ENCODE measurements around the gene C1orf216. TPM values are rescaled to one million over a fixed set of nuclear protein-coding genes. Genes with fewer than 3 reads are reported as not detected.
A peak's percentile ranks its signal among the peaks of the same experiment; 100 is the strongest.
"Not testable (repeated sequence)": the region's sequence is repeated elsewhere in the genome, so short reads cannot be mapped to it uniquely, and the experiment has no call there.

The C1orf216 gene
- polyA plus RNA-seq, 3 donors from 2014 or later, result 15.7 to 37.3 (median 32.3) TPM

GRCh38 chr1:35691080-35691479, 27.6 kb downstream of the C1orf216 start:
- Mint-ChIP-seq H3K27me3 (ENCODE audit: low read depth in 3 of 3) (peaks cover 3 to 8% (median 3%) of the 10 kb centered on the region in 3 donors), H3K4me3 (no peak overlapping the region), H3K27ac (no peak overlapping the region), H3K36me3 (no peaks in the 10 kb centered on the region), H3K4me1 (no peaks in the 10 kb centered on the region), H3K9me3 (no peaks in the 10 kb centered on the region)
- DNase-seq, result no peak

- not testable (repeated sequence) for DNase-seq; H3K36me3 Mint-ChIP-seq; H3K9me3 Mint-ChIP-seq; H3K4me1 Mint-ChIP-seq; H3K27me3 Mint-ChIP-seq (ENCODE audit: low read depth in 3 of 3); H3K4me3 Mint-ChIP-seq
- peak overlapping the region in 1 of 6 donors; percentile 8 for H3K27ac Mint-ChIP-seq
Observed at GRCh38 chr1:35690103-35690502, 28.6 kb downstream of the C1orf216 start.

GRCh38 chr1:35688161-35688560, 30.5 kb downstream of the C1orf216 start:
- DNase-seq, result no peak
- Mint-ChIP-seq H3K27ac (no peak overlapping the region), H3K9me3 (no peaks in the 10 kb centered on the region), H3K4me1 (no peaks in the 10 kb centered on the region), H3K27me3 (ENCODE audit: low read depth in 3 of 3) (peaks cover 2 to 8% (median 5%) of the 10 kb centered on the region in 3 donors), H3K36me3 (no peaks in the 10 kb centered on the region), H3K4me3 (peak overlapping the region in 1 of 5 donors; percentile 33)

- no peak overlapping the region for H3K4me3 Mint-ChIP-seq
- H3K27ac Mint-ChIP-seq, result no peak overlapping the region
- no peaks in the 10 kb centered on the region for H3K36me3 Mint-ChIP-seq
- H3K9me3 Mint-ChIP-seq, result no peaks in the 10 kb centered on the region
- no peaks in the 10 kb centered on the region for H3K4me1 Mint-ChIP-seq
- H3K27me3 Mint-ChIP-seq (ENCODE audit: low read depth in 3 of 3), result peaks cover 2 to 9% (median 7%) of the 10 kb centered on the region in 3 donors
- no peak for DNase-seq
Observed at GRCh38 chr1:35683012-35683411, 35.7 kb downstream of the C1orf216 start.

- no peaks in the 10 kb centered on the region for H3K4me1 Mint-ChIP-seq
- no peak overlapping the region for H3K4me3 Mint-ChIP-seq
- H3K27me3 Mint-ChIP-seq (ENCODE audit: low read depth in 3 of 3), result peaks cover 2 to 10% (median 9%) of the 10 kb centered on the region in 3 donors
- no peaks in the 10 kb centered on the region for H3K36me3 Mint-ChIP-seq
- H3K9me3 Mint-ChIP-seq, result no peaks in the 10 kb centered on the region
- no peak overlapping the region for H3K27ac Mint-ChIP-seq
- no peak for DNase-seq
Observed at GRCh38 chr1:35680271-35680670, 38.4 kb downstream of the C1orf216 start.

GRCh38 chr1:35675773-35676172, 42.9 kb downstream of the C1orf216 start:
- Mint-ChIP-seq H3K27me3 (ENCODE audit: low read depth in 3 of 3) (peaks cover 5 to 13% (median 7%) of the 10 kb centered on the region in 3 donors), H3K4me1 (no peaks in the 10 kb centered on the region), H3K27ac (no peak overlapping the region), H3K36me3 (no peaks in the 10 kb centered on the region), H3K4me3 (no peak overlapping the region), H3K9me3 (no peaks in the 10 kb centered on the region)
- no peak for DNase-seq

- DNase-seq, result no peak
- Mint-ChIP-seq H3K27me3 (ENCODE audit: low read depth in 3 of 3) (peaks cover 3 to 6% (median 6%) of the 10 kb centered on the region in 3 donors), H3K4me1 (no peaks in the 10 kb centered on the region), H3K4me3 (no peak overlapping the region), H3K9me3 (no peaks in the 10 kb centered on the region), H3K36me3 (no peaks in the 10 kb centered on the region), H3K27ac (no peak overlapping the region)
Observed at GRCh38 chr1:35674111-35674510, 44.6 kb downstream of the C1orf216 start.

- DNase-seq, result no peak
Observed at GRCh38 chr1:35672116-35672515, 46.6 kb downstream of the C1orf216 start.

GRCh38 chr1:35668506-35668905, 50.2 kb downstream of the C1orf216 start:
- no peak for DNase-seq
- Mint-ChIP-seq H3K4me1 (no peaks in the 10 kb centered on the region), H3K27ac (no peak overlapping the region), H3K27me3 (ENCODE audit: low read depth in 3 of 3) (peaks cover 6 to 9% (median 8%) of the 10 kb centered on the region in 3 donors), H3K36me3 (no peaks in the 10 kb centered on the region), H3K9me3 (peaks cover 0 to 2% (median 0%) of the 10 kb centered on the region in 6 donors), H3K4me3 (no peak overlapping the region)

More at GRCh38 chr1:35672116-35672515, 46.6 kb downstream of the C1orf216 start:
- Mint-ChIP-seq H3K4me1 (no peaks in the 10 kb centered on the region), H3K36me3 (no peaks in the 10 kb centered on the region), H3K4me3 (no peak overlapping the region), H3K27me3 (ENCODE audit: low read depth in 3 of 3) (peaks cover 3 to 8% (median 8%) of the 10 kb centered on the region in 3 donors), H3K27ac (no peak overlapping the region), H3K9me3 (no peaks in the 10 kb centered on the region)

- Mint-ChIP-seq H3K27me3 (ENCODE audit: low read depth in 3 of 3) (peaks cover 4 to 11% (median 6%) of the 10 kb centered on the region in 3 donors), H3K4me1 (no peaks in the 10 kb centered on the region), H3K27ac (no peak overlapping the region), H3K36me3 (no peaks in the 10 kb centered on the region), H3K9me3 (peaks cover 0 to 2% (median 0%) of the 10 kb centered on the region in 6 donors), H3K4me3 (no peak overlapping the region)
- no peak for DNase-seq
Observed at GRCh38 chr1:35666916-35667315, 51.8 kb downstream of the C1orf216 start.

GRCh38 chr1:35666216-35666615, 52.5 kb downstream of the C1orf216 start:
- H3K27me3 Mint-ChIP-seq (ENCODE audit: low read depth in 3 of 3), result peaks cover 4 to 11% (median 6%) of the 10 kb centered on the region in 3 donors
- H3K4me1 Mint-ChIP-seq, result no peaks in the 10 kb centered on the region
- no peaks in the 10 kb centered on the region for H3K36me3 Mint-ChIP-seq
- no peak for DNase-seq
- no peak overlapping the region for H3K4me3 Mint-ChIP-seq
- peaks cover 0 to 2% (median 0%) of the 10 kb centered on the region in 6 donors for H3K9me3 Mint-ChIP-seq
- H3K27ac Mint-ChIP-seq, result no peak overlapping the region

Other genes with a start within 250 kb of the C1orf216 start
- 10 to 100 TPM; 11.1 to 31.8 (median 19.1) TPM for gene KIAA0319L, start 161.5 kb downstream of the C1orf216 start, polyA plus RNA-seq
- 1 to 10 TPM; 4.1 to 8.9 (median 4.9) TPM for gene NCDN, start 161.1 kb downstream of the C1orf216 start, polyA plus RNA-seq
- 1 to 10 TPM in 2 of 3 donors, not detected in 1; 1.3 to 1.8 TPM for gene TFAP2E, start 145.6 kb downstream of the C1orf216 start, polyA plus RNA-seq
- gene PSMB2, start 77.4 kb downstream of the C1orf216 start, polyA plus RNA-seq, result 100 to 1,000 TPM in 1 of 3 donors, 10 to 100 TPM in 2; 83.2 to 108 (median 89.7) TPM
- under 1 TPM in 2 of 3 donors, not detected in 1; 0.29 to 0.96 TPM for gene CLSPN, start 51.1 kb upstream of the C1orf216 start, polyA plus RNA-seq
- 10 to 100 TPM in 1 of 3 donors, 1 to 10 TPM in 2; 2.9 to 13.7 (median 8.8) TPM for gene AGO4, start 89.1 kb upstream of the C1orf216 start, polyA plus RNA-seq
- 1 to 10 TPM; 6.3 to 9.9 (median 7.0) TPM for gene AGO1, start 164.3 kb upstream of the C1orf216 start, polyA plus RNA-seq
- gene AGO3, start 212.2 kb upstream of the C1orf216 start, polyA plus RNA-seq, result 10 to 100 TPM in 1 of 3 donors, 1 to 10 TPM in 2; 6.9 to 12.8 (median 9.3) TPM

Data from immature natural killer cell (primary cell).